SK-N-SH treated with all-trans-retinoic acid at 6 μM for 48 hours (cell line): Measurements from ENCODE around the gene DOP1A.

Experiments
- ATAC-seq: fragments of 200-7000 bp; cut with Tn5 transposase; 3 replicates; pipeline ENCODE4 v1.9.1; 2020; ENCODE audit warnings: mild to moderate bottlenecking, moderate library complexity
- ARNTL ChIP-seq: fragments of 450-650 bp; formaldehyde crosslinking; IDR thresholded peaks from 2 replicates; pipeline ENCODE4 v1.5.0; 2020; ENCODE audit warnings: low read depth, mild to moderate bottlenecking, moderate library complexity, borderline replicate concordance
- BACH2 ChIP-seq: fragments of 250-450 bp; sonication (Bioruptor Pico); IDR thresholded peaks from 2 replicates; pipeline ENCODE4 v1.9.0; 2021; ENCODE audit warnings: mild to moderate bottlenecking, borderline replicate concordance
- CSDC2 ChIP-seq: fragments of 250-450 bp; sonication (Bioruptor Pico); IDR thresholded peaks from 2 replicates; pipeline ENCODE4 v1.5.0; 2020; ENCODE audit warnings: mild to moderate bottlenecking, moderate library complexity
- ESRRG ChIP-seq: fragments of 250-450 bp; sonication (Bioruptor Pico); IDR thresholded peaks from 2 replicates; pipeline ENCODE4 v1.6.1; 2021; ENCODE audit warnings: mild to moderate bottlenecking
- GLIS3 ChIP-seq: fragments of 250-450 bp; sonication (Bioruptor Pico); IDR thresholded peaks from 2 replicates; pipeline ENCODE4 v1.5.0; 2020; ENCODE audit warnings: mild to moderate bottlenecking, moderate library complexity
- ISL1 ChIP-seq: fragments of 250-450 bp; sonication (Bioruptor Pico); IDR thresholded peaks from 2 replicates; pipeline ENCODE4 v2.1.2; 2022; ENCODE audit warnings: mild to moderate bottlenecking, moderate library complexity
- PPARA ChIP-seq: fragments of 250-450 bp; sonication (Bioruptor Pico); IDR thresholded peaks from 2 replicates; pipeline ENCODE4 v1.5.0; 2020; ENCODE audit warnings: mild to moderate bottlenecking, borderline replicate concordance
- RARB ChIP-seq: fragments of 250-450 bp; sonication (Bioruptor Pico); IDR thresholded peaks from 2 replicates; pipeline ENCODE4 v1.8.0; 2021; ENCODE audit warnings: mild to moderate bottlenecking, moderate library complexity
- SNAI2 ChIP-seq: fragments of 250-450 bp; sonication (Bioruptor Pico); IDR thresholded peaks from 2 replicates; pipeline ENCODE4 v1.5.0; 2020; ENCODE audit warnings: mild to moderate bottlenecking, moderate library complexity
- TCF4 ChIP-seq: fragments of 250-450 bp; sonication (Bioruptor Pico); IDR thresholded peaks from 2 replicates; pipeline ENCODE4 v1.8.0; 2021; ENCODE audit warnings: mild to moderate bottlenecking, moderate library complexity, borderline replicate concordance
- TOX ChIP-seq: fragments of 250-450 bp; sonication (Bioruptor Pico); IDR thresholded peaks from 2 replicates; pipeline ENCODE4 v1.8.0; 2021; ENCODE audit warnings: mild to moderate bottlenecking, moderate library complexity, borderline replicate concordance
- ZC3H10 ChIP-seq: fragments of 250-450 bp; sonication (Bioruptor Pico); IDR thresholded peaks from 2 replicates; pipeline ENCODE4 v1.5.1; 2021; ENCODE audit warnings: mild to moderate bottlenecking, moderate library complexity
- ZFP3 ChIP-seq: fragments of 250-450 bp; sonication (Bioruptor Pico); IDR thresholded peaks from 2 replicates; pipeline ENCODE4 v1.5.0; 2020; ENCODE audit warnings: mild to moderate bottlenecking, moderate library complexity
- ZFP30 ChIP-seq: fragments of 450-650 bp; formaldehyde crosslinking; IDR thresholded peaks from 2 replicates; pipeline ENCODE4 v1.5.0; 2022; ENCODE audit warnings: mild to moderate bottlenecking, moderate library complexity
- ZNF565 ChIP-seq: fragments of 450-650 bp; formaldehyde crosslinking; conservative IDR thresholded peaks from 2 replicates; pipeline ENCODE4 v1.5.0; 2020; ENCODE audit warnings: low read depth, mild to moderate bottlenecking, moderate library complexity
- ZNF70 ChIP-seq: fragments of 450-650 bp; formaldehyde crosslinking; IDR thresholded peaks from 2 replicates; pipeline ENCODE4 v1.5.0; 2020; ENCODE audit warnings: mild to moderate bottlenecking, moderate library complexity
- ZNF8 ChIP-seq: fragments of 450-650 bp; formaldehyde crosslinking; IDR thresholded peaks from 2 replicates; pipeline ENCODE4 v1.5.0; 2020; ENCODE audit warnings: mild to moderate bottlenecking, moderate library complexity
- TF ChIP-seq, protein P1 (sequence below): fragments of 250-450 bp; sonication (Bioruptor Pico); IDR thresholded peaks from 2 replicates; pipeline ENCODE4 v1.5.1; 2020; ENCODE audit warnings: low read depth, mild to moderate bottlenecking, moderate library complexity
- TF ChIP-seq, protein P2 (sequence below): fragments of 250-450 bp; sonication (Bioruptor Pico); IDR thresholded peaks from 2 replicates; pipeline ENCODE4 v1.8.0; 2021; ENCODE audit warnings: low read depth, mild to moderate bottlenecking, moderate library complexity, borderline replicate concordance
- TF ChIP-seq, protein P3 (sequence below): fragments of 250-450 bp; sonication (Bioruptor Pico); IDR thresholded peaks from 2 replicates; pipeline ENCODE4 v1.5.0; 2020; ENCODE audit warnings: mild to moderate bottlenecking, moderate library complexity
- TF ChIP-seq, protein P4 (sequence below): fragments of 250-450 bp; sonication (Bioruptor Pico); IDR thresholded peaks from 2 replicates; pipeline ENCODE4 v1.8.0; 2020; ENCODE audit warnings: mild to moderate bottlenecking, moderate library complexity, borderline replicate concordance
- TF ChIP-seq, protein P5 (sequence below): fragments of 250-450 bp; sonication (Bioruptor Pico); IDR thresholded peaks from 2 replicates; pipeline ENCODE4 v1.5.1; 2021; ENCODE audit warnings: mild to moderate bottlenecking, moderate library complexity

The DOP1A gene

DNA sequence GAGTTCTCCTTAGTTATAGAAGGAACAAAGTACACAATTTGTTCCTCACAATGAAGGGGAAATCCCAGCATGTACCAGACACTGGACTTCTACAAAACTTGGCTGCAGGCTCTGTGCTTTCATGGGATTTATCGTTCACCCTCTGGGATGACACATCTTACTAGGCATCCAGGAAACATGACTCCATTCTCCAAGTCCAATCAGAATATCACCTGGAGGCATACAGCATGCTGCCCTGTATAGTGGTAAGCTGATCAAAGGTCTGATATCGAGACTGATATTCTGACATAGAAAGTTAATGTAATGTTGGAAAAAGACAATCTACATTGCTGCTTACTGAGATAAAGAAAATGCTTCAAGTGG, 132.4 kb downstream of the DOP1A start:
- TF ChIP-seq TCF4 (CRISPR knock-in tag) = no peak
- no peak for TF ChIP-seq ZFP3
- no peak for TF ChIP-seq ZNF8 (CRISPR knock-in tag)
- TF ChIP-seq ZFP30 (CRISPR knock-in tag) = no peak
- no peak for TF ChIP-seq SNAI2
- no peak for TF ChIP-seq RARB (CRISPR knock-in tag)
- no peak for TF ChIP-seq PPARA (CRISPR knock-in tag)
- TF ChIP-seq, protein P1, sequence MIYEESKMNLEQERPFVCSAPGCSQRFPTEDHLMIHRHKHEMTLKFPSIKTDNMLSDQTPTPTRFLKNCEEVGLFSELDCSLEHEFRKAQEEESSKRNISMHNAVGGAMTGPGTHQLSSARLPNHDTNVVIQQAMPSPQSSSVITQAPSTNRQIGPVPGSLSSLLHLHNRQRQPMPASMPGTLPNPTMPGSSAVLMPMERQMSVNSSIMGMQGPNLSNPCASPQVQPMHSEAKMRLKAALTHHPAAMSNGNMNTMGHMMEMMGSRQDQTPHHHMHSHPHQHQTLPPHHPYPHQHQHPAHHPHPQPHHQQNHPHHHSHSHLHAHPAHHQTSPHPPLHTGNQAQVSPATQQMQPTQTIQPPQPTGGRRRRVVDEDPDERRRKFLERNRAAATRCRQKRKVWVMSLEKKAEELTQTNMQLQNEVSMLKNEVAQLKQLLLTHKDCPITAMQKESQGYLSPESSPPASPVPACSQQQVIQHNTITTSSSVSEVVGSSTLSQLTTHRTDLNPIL (CRISPR knock-in tag) = no peak
- TF ChIP-seq, protein P2, sequence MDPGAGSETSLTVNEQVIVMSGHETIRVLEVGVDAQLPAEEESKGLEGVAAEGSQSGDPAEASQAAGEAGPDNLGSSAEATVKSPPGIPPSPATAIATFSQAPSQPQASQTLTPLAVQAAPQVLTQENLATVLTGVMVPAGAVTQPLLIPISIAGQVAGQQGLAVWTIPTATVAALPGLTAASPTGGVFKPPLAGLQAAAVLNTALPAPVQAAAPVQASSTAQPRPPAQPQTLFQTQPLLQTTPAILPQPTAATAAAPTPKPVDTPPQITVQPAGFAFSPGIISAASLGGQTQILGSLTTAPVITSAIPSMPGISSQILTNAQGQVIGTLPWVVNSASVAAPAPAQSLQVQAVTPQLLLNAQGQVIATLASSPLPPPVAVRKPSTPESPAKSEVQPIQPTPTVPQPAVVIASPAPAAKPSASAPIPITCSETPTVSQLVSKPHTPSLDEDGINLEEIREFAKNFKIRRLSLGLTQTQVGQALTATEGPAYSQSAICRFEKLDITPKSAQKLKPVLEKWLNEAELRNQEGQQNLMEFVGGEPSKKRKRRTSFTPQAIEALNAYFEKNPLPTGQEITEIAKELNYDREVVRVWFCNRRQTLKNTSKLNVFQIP (CRISPR knock-in tag) = no peak
- no peak for TF ChIP-seq ZC3H10 (CRISPR knock-in tag)
- TF ChIP-seq, protein P3, sequence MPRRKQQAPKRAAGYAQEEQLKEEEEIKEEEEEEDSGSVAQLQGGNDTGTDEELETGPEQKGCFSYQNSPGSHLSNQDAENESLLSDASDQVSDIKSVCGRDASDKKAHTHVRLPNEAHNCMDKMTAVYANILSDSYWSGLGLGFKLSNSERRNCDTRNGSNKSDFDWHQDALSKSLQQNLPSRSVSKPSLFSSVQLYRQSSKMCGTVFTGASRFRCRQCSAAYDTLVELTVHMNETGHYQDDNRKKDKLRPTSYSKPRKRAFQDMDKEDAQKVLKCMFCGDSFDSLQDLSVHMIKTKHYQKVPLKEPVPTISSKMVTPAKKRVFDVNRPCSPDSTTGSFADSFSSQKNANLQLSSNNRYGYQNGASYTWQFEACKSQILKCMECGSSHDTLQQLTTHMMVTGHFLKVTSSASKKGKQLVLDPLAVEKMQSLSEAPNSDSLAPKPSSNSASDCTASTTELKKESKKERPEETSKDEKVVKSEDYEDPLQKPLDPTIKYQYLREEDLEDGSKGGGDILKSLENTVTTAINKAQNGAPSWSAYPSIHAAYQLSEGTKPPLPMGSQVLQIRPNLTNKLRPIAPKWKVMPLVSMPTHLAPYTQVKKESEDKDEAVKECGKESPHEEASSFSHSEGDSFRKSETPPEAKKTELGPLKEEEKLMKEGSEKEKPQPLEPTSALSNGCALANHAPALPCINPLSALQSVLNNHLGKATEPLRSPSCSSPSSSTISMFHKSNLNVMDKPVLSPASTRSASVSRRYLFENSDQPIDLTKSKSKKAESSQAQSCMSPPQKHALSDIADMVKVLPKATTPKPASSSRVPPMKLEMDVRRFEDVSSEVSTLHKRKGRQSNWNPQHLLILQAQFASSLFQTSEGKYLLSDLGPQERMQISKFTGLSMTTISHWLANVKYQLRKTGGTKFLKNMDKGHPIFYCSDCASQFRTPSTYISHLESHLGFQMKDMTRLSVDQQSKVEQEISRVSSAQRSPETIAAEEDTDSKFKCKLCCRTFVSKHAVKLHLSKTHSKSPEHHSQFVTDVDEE (CRISPR knock-in tag) = no peak
- no peak for TF ChIP-seq ARNTL (CRISPR knock-in tag)
- TF ChIP-seq ISL1 (CRISPR knock-in tag) = no peak
- TF ChIP-seq ZNF70 (CRISPR knock-in tag) = no peak
- no peak for TF ChIP-seq BACH2 (CRISPR knock-in tag)
- no peak for TF ChIP-seq ZNF565 (CRISPR knock-in tag)
- ATAC-seq = peak; percentile 86

DNA sequence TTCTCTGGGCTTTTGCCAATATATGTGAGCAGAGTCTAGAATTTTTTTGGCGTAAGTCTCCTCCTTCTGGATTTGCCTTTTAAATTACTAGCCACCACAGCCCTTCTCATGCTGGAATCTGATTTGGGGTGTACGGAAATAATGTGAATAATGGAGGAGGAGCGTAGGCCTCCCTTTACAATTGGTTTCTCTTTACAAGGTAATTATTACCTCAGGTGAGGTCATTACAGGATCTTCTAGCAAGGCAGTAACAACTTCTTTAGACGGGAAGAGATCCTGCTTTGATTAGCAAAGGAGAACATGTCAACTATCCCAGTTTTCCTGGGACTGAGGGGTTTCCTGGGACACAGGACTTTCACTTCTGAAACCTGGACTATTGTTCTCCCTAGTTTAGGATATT, 134.6 kb downstream of the DOP1A start:
- TF ChIP-seq CSDC2 (no peak), ZFP3 (no peak), ARNTL (CRISPR knock-in tag) (no peak), ESRRG (CRISPR knock-in tag) (no peak), GLIS3 (CRISPR knock-in tag) (no peak), TCF4 (CRISPR knock-in tag) (no peak), ISL1 (CRISPR knock-in tag) (no peak), BACH2 (CRISPR knock-in tag) (no peak), TOX (CRISPR knock-in tag) (no peak), ZNF8 (CRISPR knock-in tag) (no peak), SNAI2 (no peak), PPARA (CRISPR knock-in tag) (no peak), ZFP30 (CRISPR knock-in tag) (no peak), RARB (CRISPR knock-in tag) (no peak)
- TF ChIP-seq, protein P4, sequence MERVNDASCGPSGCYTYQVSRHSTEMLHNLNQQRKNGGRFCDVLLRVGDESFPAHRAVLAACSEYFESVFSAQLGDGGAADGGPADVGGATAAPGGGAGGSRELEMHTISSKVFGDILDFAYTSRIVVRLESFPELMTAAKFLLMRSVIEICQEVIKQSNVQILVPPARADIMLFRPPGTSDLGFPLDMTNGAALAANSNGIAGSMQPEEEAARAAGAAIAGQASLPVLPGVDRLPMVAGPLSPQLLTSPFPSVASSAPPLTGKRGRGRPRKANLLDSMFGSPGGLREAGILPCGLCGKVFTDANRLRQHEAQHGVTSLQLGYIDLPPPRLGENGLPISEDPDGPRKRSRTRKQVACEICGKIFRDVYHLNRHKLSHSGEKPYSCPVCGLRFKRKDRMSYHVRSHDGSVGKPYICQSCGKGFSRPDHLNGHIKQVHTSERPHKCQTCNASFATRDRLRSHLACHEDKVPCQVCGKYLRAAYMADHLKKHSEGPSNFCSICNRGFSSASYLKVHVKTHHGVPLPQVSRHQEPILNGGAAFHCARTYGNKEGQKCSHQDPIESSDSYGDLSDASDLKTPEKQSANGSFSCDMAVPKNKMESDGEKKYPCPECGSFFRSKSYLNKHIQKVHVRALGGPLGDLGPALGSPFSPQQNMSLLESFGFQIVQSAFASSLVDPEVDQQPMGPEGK (CRISPR knock-in tag) = no peak
- TF ChIP-seq, protein P3 (CRISPR knock-in tag) = no peak
- TF ChIP-seq, protein P1 (CRISPR knock-in tag) = no peak
- TF ChIP-seq, protein P5, sequence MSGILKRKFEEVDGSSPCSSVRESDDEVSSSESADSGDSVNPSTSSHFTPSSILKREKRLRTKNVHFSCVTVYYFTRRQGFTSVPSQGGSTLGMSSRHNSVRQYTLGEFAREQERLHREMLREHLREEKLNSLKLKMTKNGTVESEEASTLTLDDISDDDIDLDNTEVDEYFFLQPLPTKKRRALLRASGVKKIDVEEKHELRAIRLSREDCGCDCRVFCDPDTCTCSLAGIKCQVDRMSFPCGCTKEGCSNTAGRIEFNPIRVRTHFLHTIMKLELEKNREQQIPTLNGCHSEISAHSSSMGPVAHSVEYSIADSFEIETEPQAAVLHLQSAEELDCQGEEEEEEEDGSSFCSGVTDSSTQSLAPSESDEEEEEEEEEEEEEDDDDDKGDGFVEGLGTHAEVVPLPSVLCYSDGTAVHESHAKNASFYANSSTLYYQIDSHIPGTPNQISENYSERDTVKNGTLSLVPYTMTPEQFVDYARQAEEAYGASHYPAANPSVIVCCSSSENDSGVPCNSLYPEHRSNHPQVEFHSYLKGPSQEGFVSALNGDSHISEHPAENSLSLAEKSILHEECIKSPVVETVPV (CRISPR knock-in tag) = no peak
- ATAC-seq = no peak
